GM18526 (cell line): ENCODE measurements around the gene CPE.

ENCODE experiments used
- POLR2A ChIP-seq: IDR thresholded peaks from 3 replicates; pipeline ENCODE4 v1.6.1; 2011; ENCODE audit not compliant: insufficient read length; ENCODE audit errors: extremely low read depth

Gene CPE

DNA sequence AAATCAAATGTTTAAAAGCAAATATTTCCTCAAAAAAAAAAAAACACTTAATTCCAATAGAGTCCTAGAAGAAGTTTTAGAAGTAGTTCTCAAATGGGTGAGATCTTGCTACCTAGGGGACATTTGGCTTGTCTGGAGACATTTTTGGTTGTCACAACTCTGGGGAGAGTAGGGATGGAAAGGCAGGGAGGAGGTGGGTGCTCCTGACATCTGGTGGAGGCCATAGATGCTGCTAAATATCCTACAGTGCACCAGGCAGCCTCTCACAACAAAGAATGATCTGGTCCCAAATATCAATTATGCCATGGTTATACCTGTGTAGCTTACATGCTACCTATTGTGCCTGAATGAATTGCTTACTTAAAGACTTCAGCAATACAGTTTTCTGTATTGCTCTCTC, 46.8 kb downstream of the CPE start:
- TF ChIP-seq POLR2A: no peak

GRCh38 chr4:165426331-165426730, 47.5 kb downstream of the CPE start:
- no peak for TF ChIP-seq POLR2A

DNA sequence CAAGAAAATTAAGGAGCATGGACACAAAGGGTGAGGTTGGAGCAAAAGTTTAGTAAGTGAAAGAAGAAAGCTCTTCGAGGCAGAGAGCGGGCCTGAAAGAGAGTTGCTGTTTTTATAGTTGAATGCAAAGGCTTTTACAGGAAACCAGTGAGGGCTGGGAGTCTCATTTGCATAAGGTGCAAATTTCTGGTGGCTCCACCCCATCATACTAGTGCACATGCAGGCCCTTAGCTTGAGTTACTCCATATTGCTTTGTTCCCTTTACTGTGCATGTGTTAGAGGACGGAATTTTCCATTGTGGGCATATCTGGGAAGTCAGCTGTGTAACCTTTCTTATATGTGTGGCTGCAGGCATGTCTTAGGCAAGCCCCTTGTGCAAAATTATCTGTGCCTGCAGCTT, 48.0 kb downstream of the CPE start:
- TF ChIP-seq POLR2A: no peak

DNA sequence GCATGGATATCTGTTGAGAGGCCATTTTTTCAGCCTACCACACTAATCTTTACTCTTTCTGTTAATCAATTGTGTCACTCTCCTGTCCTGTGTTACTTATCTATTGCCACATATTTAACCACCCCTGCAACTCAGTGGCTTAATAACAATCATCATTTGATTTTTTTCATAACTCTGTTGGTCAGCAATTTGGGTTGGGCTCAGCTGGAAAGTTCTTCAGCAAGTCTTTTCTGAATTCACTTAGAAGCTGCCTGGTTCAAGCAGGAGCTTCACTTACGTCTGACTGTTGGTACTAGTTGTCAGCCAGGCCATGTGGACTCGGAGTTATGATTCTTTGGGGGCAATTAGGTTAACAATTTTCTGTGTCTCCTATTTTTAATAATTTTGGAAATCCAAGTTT, 50.1 kb downstream of the CPE start:
- TF ChIP-seq POLR2A: no peak

DNA sequence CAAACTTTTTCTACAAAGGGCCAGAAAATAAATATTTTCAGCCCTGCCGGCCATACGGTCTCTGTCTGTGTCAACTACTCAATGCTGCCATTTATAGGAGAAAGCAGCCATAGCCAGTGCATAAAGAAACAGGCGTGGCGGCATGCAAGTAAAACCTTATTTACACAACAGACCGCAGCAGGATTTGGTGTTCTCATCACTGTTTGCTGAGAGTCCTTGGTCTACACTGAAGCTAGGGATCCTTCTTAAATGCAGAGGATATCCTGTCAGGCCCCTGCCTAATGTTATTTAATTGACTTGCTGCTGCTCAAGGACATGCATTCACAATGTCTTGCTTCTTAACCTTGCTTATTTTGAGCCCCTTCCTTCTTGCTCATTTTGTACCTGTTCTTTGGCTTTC, 54.7 kb downstream of the CPE start:
- no peak for TF ChIP-seq POLR2A

- TF ChIP-seq POLR2A: no peak
These were observed 58.9 kb downstream of the CPE start for GRCh38 chr4:165437691-165438090.

DNA sequence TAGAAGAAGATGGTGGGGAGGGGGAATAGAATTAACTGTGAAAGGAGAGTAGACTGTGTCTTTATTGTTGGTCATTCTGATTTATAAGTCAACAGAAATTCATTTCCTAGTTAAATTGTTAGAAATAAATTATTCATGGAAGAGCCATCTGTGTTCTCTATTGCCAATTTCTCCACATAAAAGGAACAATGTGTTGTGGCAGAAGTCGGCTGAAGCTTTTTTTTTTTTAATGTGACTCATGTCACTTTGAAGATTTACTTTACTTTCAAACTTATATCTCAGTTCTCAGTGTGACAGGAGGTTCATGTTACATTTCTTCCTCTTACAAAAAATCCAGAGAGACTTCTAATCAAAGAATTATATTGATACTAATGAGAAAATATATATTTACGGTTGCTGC, 60.5 kb downstream of the CPE start:
- no peak for TF ChIP-seq POLR2A

- TF ChIP-seq POLR2A: no peak
These were observed 61.2 kb downstream of the CPE start for GRCh38 chr4:165439981-165440380.

GRCh38 chr4:165440415-165441158, 61.8 kb downstream of the CPE start:
- no peak for TF ChIP-seq POLR2A

DNA sequence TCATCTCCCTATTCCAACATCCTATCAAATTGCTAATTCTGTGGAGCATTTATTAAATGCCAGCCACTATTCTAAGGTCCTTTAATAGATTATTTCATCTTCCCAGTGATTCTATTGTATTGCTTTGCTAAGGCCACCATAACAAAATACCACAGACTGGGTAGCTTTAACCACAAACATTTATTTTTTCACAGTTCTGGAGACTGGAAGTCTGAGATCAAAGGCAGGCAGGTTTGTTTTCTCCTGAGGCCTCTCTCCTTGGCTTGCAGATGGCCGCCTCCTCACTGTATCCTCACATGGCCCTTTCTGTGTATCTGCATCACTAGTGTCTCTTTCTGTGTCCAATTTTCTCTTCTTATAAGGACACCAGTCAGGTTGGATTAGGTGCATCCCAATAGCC, 64.5 kb downstream of the CPE start:
- no peak for TF ChIP-seq POLR2A

DNA sequence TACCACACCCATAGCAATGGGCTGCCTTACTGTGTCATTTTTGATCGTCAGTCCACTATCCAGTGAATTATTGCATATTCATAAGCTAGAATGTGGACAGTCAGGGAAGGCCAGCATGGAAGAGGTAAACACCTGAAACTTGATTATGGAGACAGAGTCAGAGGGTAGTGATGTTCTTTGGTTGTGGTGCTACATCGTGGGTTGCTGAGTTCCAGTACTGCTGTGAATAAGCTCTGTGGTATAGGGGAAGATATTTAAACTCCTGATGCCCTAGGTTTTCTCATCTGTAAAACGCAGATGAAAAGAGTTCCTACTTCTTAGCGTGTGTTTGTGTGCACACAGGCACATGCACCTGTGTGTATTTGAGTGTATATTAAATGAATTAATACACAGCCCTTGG, 69.9 kb downstream of the CPE start:
- TF ChIP-seq POLR2A: no peak

DNA sequence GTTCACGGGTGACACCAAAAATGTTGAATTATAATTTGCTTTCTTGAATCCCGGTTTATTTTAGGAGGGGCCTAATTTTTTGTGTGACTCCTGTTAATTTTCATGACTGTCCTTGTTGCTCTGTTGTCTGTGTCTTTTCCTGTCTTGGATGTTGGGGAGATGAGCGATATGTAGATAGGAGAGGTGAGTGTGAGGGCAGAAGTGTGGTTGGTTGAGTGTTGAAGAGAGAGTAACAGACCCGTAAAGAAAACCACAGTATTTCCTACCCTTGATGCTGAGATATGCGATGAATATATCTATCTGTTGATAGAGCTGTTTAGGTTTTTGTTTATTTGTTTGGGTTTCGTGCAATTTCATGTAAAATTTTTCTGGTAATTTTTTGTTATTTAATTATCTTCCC, 70.5 kb downstream of the CPE start:
- no peak for TF ChIP-seq POLR2A

DNA sequence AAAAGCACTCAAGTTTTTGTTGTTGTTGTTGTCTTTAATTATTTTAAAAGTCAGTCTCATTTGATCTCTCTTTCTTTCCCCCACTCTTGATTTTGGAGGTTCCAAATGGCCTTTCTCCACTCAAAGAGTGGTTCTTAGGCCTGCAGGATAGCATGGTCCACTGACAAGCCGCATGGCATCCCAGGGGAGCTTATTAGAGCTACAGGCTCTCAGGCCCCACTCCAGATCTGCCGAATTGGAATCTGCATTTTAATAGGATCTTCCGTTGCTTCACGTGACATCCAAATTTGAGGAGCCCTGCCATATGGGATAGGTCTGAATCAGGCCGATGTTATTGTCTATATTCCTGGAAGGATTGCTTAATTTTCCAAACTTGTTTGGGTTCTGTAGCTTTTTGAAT, 72.1 kb downstream of the CPE start:
- no peak for TF ChIP-seq POLR2A

DNA sequence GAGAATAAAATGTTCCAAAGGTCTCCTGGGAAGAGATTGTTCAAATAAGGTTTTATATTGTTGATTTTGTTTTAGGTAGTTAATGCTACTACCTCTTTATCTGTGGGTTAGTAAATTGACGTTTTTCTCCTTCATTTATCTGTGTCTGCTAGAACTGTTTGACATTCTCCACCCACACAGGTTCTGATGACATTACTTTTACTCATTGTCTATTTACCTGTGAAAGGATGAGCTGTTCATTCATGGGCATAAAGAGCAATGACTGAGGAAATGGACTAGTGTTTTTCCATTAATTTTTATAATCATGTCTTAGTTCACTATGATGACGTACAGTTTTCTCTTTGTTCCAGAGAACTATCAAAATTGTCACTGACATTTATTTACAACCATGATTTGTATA, 75.6 kb downstream of the CPE start:
- no peak for TF ChIP-seq POLR2A

DNA sequence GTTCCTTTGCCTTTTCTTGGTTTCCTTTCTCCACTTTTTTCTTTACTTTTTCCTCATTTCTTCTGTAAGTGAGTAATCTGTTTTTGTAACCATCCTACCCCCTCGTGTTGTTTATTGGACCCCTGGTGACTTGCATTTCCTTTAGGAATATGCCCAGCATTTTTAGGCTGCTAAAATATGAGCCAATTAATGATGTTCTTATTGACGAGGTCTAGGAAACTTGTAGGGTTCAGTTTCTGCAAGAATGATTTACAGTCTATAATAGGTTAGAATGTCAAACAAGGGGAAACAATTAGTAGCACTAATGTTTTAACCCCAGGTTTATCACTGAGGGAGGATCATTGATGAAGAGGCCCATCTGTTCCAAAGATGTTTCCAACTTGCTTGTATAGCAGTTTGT, 79.0 kb downstream of the CPE start:
- no peak for TF ChIP-seq POLR2A

DNA sequence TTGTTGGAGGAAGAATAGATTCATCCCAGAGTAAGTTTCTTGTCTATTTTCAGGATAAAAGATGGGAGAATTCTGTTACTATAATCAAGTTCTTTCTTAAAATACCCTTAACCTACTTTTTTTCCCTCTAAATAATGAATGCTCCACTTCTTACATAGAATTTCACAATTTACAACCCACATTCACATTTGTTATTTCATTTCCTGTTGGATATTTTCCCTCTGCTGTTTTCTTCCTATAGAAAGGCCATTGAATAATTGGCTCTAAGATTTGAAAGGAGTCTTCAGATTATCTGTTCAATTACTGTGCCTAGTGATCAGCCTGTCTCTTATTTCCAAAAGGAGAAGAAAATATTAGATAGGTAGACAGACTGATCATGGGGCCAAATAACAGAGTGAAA, 79.7 kb downstream of the CPE start:
- TF ChIP-seq POLR2A: no peak

DNA sequence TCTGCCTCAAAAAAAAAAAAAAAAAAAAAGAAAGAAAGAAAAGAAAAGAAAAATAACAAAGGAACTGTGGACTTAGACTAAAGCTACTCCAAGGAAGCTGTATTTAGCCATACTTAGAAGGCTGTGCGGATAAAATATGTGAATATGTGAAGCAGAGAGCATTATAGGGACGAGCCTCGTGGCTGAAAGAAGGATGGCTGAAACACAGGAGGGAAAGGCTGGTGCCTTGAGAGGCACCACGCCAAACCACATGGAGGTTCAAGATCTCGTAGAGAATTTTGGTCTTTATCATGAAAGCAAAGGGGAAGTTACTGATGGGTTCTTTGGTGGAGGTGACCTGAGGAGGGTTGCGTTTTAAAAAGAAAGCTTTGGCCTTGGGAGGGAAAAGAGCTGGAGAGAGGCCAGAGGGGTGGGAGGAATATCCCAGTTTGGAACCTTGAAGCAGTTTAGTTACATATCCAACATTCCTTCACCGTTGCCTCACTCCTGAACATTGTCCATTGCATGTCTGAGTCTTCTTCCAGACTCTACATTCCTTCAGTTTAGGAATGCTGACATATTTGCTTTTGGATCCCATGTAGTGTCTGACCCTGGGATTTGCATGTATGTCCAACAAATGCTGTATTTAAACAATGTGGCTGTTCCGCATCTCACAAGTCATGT, 82.5 kb downstream of the CPE start:
- TF ChIP-seq POLR2A: no peak
